MCF 10A (cell line): ENCODE measurements around the gene TEX28. TPM values are rescaled to one million over a fixed set of nuclear protein-coding genes. Genes with fewer than 3 reads are reported as not detected.

Experiments
- BruUV-seq: library from RNA; stranded (reverse); fragments of 400-500 nt; replicated peaks from 2 replicates; lab custom pipeline; 2021; lab: Mats Ljungman, UMichigan
- CTCF ChIA-PET: fragments of 300-600 bp; sonication (Branson Sonifier 250); formaldehyde crosslinking; extraction: SDS; loops from one replicate; lab custom pipeline; 2021; ENCODE audit warnings: antibody characterized with exemption, inconsistent platforms; lab: Yijun Ruan, JAX
- POLR2A ChIA-PET: fragments of 300-600, 350-650 bp; sonication (Branson Sonifier 250); formaldehyde crosslinking; extraction: SDS; loops from one replicate; lab custom pipeline; 2020; ENCODE audit warnings: antibody characterized with exemption, inconsistent platforms; lab: Yijun Ruan, JAX
- DNase-seq: peaks from one replicate; pipeline ENCODE4 v3.0.0-alpha.2; 2018; ENCODE audit not compliant: unreplicated experiment
- H3K27ac Mint-ChIP-seq: one replicate; pipeline ENCODE4 v1.8.0; 2022; ENCODE audit warnings: mild to moderate bottlenecking, low read depth, mixed read lengths; ENCODE audit not compliant: unreplicated experiment
- H3K27me3 Mint-ChIP-seq: one replicate; pipeline ENCODE4 v1.8.0; 2022; ENCODE audit warnings: mixed read lengths; ENCODE audit not compliant: insufficient read depth, unreplicated experiment
- H3K36me3 Mint-ChIP-seq: one replicate; pipeline ENCODE4 v1.8.0; 2022; ENCODE audit warnings: mild to moderate bottlenecking, moderate library complexity, mixed read lengths; ENCODE audit not compliant: insufficient read depth, unreplicated experiment
- H3K4me1 Mint-ChIP-seq: one replicate; pipeline ENCODE4 v1.8.0; 2022; ENCODE audit warnings: mixed read lengths; ENCODE audit not compliant: insufficient read depth, unreplicated experiment
- H3K4me3 Mint-ChIP-seq: one replicate; pipeline ENCODE4 v1.8.0; 2022; ENCODE audit warnings: mild to moderate bottlenecking, moderate library complexity, mixed read lengths; ENCODE audit not compliant: unreplicated experiment
- H3K9me3 Mint-ChIP-seq: one replicate; pipeline ENCODE4 v1.8.0; 2022; ENCODE audit warnings: mixed read lengths; ENCODE audit not compliant: unreplicated experiment
- intact Hi-C: fragments of 100-400 bp; cut with micrococcal nuclease; formaldehyde crosslinking; loops from 2 replicates; pipeline ENCODE4 v1.14.1; 2022
- total RNA-seq: library from RNA; stranded (reverse); gene quantifications from 2 replicates; pipeline ENCODE4 v1.2.3, GENCODE V29; 2022
- TF ChIP-seq, protein P1 (sequence below): fragments of 200-600 bp; IDR thresholded peaks from one replicate; pipeline ENCODE4 v1.8.0; 2022; ENCODE audit warnings: antibody characterized with exemption, mild to moderate bottlenecking; ENCODE audit not compliant: unreplicated experiment

TEX28 gene
- total RNA-seq, 1 experiment from 2014 or later = not detected

DNA sequence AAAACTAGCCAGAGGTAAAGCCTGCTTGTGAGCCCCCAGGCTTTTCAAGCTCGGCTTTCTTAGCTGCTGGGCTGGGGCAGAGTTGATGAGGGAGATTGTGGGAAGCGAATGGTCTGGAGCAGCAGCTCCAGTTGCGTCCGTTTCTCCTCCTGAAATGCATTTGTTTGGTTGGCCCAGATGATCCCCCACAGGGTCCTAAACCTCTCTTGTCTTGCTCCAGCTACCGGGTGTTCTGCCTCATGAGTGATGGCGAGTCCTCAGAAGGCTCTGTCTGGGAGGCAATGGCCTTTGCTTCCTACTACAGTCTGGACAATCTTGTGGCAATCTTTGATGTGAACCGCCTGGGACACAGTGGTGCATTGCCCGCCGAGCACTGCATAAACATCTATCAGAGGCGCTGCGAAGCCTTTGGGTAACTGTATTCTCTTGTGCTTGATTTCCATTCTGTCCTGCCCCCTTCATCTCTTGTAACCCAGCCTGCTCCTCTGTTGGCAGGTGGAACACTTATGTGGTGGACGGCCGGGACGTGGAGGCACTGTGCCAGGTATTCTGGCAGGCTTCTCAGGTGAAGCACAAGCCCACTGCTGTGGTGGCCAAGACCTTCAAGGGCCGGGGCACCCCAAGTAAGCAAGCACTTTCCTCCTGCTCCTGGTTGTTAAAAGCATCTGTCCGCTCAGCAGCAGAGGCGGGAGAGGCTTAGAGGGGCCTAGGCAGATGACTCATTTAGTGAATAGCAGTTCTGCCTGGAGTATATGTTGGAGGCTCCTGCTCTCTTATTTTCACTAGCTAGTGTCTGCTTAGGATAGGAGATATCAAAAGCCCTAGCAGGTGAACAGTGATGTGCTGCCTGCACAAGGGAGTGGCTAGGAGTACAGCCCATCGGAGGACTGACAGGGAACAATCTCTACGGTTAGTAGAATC is 16.0 kb upstream of the TEX28 start:
- Mint-ChIP-seq H3K4me3 (no peak overlapping the region), H3K4me1 (peaks cover 9% of the 10 kb centered on the region), H3K36me3 (no peaks in the 10 kb centered on the region), H3K9me3 (no peaks in the 10 kb centered on the region), H3K27me3 (peaks cover 76% of the 10 kb centered on the region), H3K27ac (no peak overlapping the region)
- intact Hi-C loops = no loop called here
- TF ChIP-seq, protein P1, sequence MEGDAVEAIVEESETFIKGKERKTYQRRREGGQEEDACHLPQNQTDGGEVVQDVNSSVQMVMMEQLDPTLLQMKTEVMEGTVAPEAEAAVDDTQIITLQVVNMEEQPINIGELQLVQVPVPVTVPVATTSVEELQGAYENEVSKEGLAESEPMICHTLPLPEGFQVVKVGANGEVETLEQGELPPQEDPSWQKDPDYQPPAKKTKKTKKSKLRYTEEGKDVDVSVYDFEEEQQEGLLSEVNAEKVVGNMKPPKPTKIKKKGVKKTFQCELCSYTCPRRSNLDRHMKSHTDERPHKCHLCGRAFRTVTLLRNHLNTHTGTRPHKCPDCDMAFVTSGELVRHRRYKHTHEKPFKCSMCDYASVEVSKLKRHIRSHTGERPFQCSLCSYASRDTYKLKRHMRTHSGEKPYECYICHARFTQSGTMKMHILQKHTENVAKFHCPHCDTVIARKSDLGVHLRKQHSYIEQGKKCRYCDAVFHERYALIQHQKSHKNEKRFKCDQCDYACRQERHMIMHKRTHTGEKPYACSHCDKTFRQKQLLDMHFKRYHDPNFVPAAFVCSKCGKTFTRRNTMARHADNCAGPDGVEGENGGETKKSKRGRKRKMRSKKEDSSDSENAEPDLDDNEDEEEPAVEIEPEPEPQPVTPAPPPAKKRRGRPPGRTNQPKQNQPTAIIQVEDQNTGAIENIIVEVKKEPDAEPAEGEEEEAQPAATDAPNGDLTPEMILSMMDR = no peak
- DNase-seq = no peak
- CTCF ChIA-PET = no interaction called here
- POLR2A ChIA-PET = no interaction called here
- BruUV-seq = no TSS peak

DNA sequence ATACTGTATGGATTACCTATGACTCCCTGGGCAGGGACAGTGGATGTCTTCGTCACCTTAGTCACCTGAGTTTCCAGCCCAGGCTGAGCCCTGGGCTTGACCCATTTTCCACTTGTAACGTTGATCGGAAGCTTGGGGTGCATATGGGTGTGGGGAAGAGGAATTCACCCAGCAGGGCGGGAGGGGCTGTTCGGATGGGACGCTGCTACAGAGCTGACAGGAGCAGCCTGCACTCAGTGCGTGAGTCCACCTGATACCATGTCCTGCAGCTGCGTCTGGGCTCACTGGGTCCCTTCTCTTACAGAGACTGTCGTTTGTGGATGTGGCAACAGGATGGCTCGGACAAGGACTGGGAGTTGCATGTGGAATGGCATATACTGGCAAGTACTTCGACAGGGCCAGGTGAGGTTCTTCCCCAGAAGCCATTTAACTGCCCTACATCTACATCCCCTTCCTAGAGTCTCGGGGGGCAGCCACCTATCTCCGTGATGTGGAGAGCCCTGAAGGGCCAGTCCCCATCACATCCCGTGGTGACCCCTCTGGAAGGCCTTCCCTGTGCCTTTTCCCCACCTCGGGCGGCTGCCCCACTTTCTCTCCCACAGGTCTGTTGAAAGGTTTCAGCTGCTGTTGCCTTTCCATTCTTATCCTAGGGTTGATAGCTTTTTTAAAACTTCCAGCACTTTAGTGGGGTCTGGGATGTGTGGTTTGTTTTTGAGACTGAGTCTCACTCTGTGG is 14.3 kb upstream of the TEX28 start:
- ChIA-PET POLR2A (interaction anchor here (0.7 kb wide), 1 partner anchor 9 kb away, joined by 3 read pairs; no protein-coding TSS in a partner anchor), CTCF (interaction anchor here (0.5 to 2.3 kb wide), 9 partner anchors 8 to 523 kb away, joined by 3 to 12 read pairs (median 3); no protein-coding TSS in a partner anchor)
- peaks cover 70% of the 10 kb centered on the region for H3K27me3 Mint-ChIP-seq
- TF ChIP-seq, protein P1 = no peak
- BruUV-seq = no TSS peak
- DNase-seq = no peak
- H3K9me3 Mint-ChIP-seq = no peaks in the 10 kb centered on the region
- intact Hi-C loops = no loop called here
- H3K4me1 Mint-ChIP-seq = peaks cover 6% of the 10 kb centered on the region
- no peak overlapping the region for H3K4me3 Mint-ChIP-seq
- no peak overlapping the region for H3K27ac Mint-ChIP-seq
- H3K36me3 Mint-ChIP-seq = no peaks in the 10 kb centered on the region

DNA sequence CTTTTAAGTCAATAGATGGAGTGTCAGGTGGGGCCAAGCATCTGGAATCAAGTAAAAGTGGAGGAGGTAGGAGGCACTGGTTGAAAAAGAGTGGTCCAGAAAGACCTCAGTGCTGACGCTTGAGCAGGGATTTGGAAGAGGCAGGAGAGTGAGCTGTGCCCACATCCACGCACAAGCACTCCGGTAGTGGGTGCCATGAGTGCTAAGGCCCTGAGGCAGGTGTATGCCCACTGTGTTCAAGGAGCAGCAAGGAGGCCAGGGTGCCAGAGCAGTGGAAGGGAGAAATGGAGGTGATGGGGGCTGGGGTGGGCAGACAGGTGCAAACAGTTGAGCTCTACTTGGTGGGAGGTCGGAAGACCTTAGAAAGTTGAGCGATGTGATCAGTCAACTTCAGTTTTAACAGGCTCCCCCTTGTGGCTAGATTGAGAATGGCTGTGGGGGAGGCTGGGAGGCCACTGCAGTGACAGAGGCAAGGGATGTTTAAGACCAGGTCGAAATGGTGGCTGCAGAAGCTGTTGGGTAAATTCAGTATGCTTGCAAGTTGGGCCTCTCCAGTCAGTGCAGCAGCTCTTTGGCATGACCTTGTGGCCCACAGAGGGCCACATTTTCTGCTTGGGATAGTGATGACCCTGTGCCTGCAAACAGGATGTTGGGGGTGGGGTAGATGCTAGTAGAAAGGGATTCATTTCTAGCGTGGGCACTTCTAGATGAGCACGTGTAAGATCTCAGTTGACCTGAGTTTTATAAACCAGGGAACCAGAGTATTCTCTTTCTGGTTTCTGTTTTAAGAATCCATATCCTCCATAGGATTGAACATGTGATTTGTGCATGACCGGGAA is 13.4 kb upstream of the TEX28 start:
- Mint-ChIP-seq H3K9me3 (no peaks in the 10 kb centered on the region), H3K4me1 (peaks cover 3% of the 10 kb centered on the region), H3K36me3 (no peaks in the 10 kb centered on the region), H3K27ac (no peak overlapping the region), H3K27me3 (peaks cover 64% of the 10 kb centered on the region), H3K4me3 (no peak overlapping the region)
- TF ChIP-seq, protein P1 = peak; percentile 75
- POLR2A ChIA-PET = interaction anchor here (0.7 to 0.8 kb wide), 2 partner anchors 233 to 337 kb away, joined by 3 read pairs; no protein-coding TSS in a partner anchor
- CTCF ChIA-PET = interaction anchor here (0.6 to 2.3 kb wide), 11 partner anchors 9 to 308 kb away, joined by 3 to 12 read pairs (median 3); no protein-coding TSS in a partner anchor
- BruUV-seq = no TSS peak
- intact Hi-C loops = no loop called here
- DNase-seq = peak; percentile 68
